Thyroid gland (tissue), 4 donors: Measurements from ENCODE around the gene LNPEP.

Source experiments
- CTCF ChIP-seq, 6 experiments: fragments of 200-600 bp in 3 of 6; fragments of 450-650 bp in 3 of 6; sonication (generic) in 3 of 6; IDR thresholded peaks; one replicate each; pipeline ENCODE4 v1.5.1; 2016 to 2019; ENCODE audit warnings: antibody characterized with exemption in 6 of 6, mild to moderate bottlenecking in 2 of 6, inconsistent platforms in 1 of 6, moderate library complexity in 1 of 6
- POLR2A ChIP-seq, 2 donors: fragments of 450-650 bp; IDR thresholded peaks; one replicate each; pipeline ENCODE4 v1.6.1; 2017; ENCODE audit warnings: antibody characterized with exemption in 2 of 2, mild to moderate bottlenecking in 2 of 2, moderate library complexity in 1 of 2

GRCh38 chr5:96963267-96963666 is 27.4 kb downstream of the LNPEP start:
- TF ChIP-seq CTCF (IDR thresholded peaks at IDR 0.05) (no peak), POLR2A (IDR thresholded peaks at IDR 0.05) (no peak)
